Activated naive CD4-positive, alpha-beta T cell treated with anti-CD3 and anti-CD28 coated beads, Interleukin-2, amount 50 U/mL, for 24 hours (primary cell): ENCODE results near the gene PEAK3.
"Not testable (repeated sequence)": the region's sequence is repeated elsewhere in the genome, so short reads cannot be mapped to it uniquely, and the experiment has no call there.

Experiments used
- H3K27ac Mint-ChIP-seq: one replicate; pipeline ENCODE4 v1.8.0; 2021; ENCODE audit warnings: mild to moderate bottlenecking, mixed read lengths
- H3K27me3 Mint-ChIP-seq: one replicate; pipeline ENCODE4 v1.8.0; 2021; ENCODE audit warnings: mixed read lengths
- H3K36me3 Mint-ChIP-seq: one replicate; pipeline ENCODE4 v1.8.0; 2021; ENCODE audit warnings: mixed read lengths
- H3K4me1 Mint-ChIP-seq: one replicate; pipeline ENCODE4 v1.8.0; 2021; ENCODE audit warnings: mixed read lengths
- H3K4me3 Mint-ChIP-seq: one replicate; pipeline ENCODE4 v1.8.0; 2021; ENCODE audit warnings: mild to moderate bottlenecking, mixed read lengths
- H3K9me3 Mint-ChIP-seq: one replicate; pipeline ENCODE4 v1.8.0; 2021; ENCODE audit warnings: mixed read lengths

Gene PEAK3

DNA sequence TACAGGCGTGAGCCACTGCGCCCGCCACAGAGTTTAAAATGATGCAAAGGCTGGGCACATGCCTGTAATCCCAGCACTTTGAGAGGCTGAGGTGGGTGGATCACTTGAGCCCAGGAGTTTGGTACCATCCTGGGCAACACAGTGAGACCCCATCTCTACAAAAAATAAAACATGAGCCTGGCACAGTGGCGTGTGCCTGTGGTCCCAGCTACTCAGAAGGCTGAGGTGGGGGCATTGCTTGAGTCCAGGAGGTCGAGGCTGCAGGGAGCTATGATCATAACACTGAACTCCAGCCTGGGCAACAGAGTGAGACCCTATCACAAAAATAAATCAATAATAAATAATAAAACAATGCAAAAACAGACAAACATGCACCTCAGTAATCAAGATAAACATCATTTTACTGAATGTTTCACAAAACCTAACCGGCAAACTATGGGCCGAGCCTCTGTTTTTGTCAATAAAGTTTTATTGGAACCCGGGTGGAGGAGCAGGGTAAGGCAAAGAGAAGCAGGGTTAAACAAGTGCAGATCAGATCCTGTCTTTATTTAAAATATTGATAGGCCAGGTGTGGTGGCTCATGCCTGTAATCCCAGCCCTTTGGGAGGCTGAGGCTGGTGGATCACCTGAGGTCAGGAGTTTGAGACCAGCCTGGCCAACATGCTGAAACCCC lies 2.0 kb upstream of the PEAK3 start:
- H3K4me3 Mint-ChIP-seq = no peak overlapping the region
- H3K36me3 Mint-ChIP-seq = no peaks in the 10 kb centered on the region
- peaks cover 13% of the 10 kb centered on the region for H3K4me1 Mint-ChIP-seq
- H3K9me3 Mint-ChIP-seq = no peaks in the 10 kb centered on the region
- no peaks in the 10 kb centered on the region for H3K27me3 Mint-ChIP-seq
- peak overlapping the region; percentile 46 for H3K27ac Mint-ChIP-seq

DNA sequence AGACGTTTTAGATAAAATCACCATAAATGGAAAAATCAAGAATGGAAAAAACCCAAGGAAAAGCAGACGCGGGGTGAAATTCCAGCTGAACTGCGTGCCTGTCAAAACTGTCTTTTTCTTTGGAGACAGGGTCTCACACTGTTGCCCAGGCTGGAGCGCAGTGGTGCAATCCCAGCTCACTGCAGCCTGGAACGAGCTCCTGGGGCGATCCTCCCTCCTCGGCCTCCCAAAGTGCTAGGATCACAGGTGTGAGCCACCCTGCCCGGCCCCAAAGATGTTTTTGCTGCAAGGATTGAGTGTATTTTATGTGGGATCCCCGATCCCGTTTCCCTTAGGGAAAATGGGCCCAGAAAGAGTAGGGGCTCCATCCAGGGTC lies 875 bp upstream of the PEAK3 start:
- H3K4me3 Mint-ChIP-seq = peak overlapping the region; percentile 64
- no peaks in the 10 kb centered on the region for H3K36me3 Mint-ChIP-seq
- no peaks in the 10 kb centered on the region for H3K9me3 Mint-ChIP-seq
- H3K4me1 Mint-ChIP-seq = peaks cover 5% of the 10 kb centered on the region
- no peak overlapping the region for H3K27ac Mint-ChIP-seq
- no peaks in the 10 kb centered on the region for H3K27me3 Mint-ChIP-seq

DNA sequence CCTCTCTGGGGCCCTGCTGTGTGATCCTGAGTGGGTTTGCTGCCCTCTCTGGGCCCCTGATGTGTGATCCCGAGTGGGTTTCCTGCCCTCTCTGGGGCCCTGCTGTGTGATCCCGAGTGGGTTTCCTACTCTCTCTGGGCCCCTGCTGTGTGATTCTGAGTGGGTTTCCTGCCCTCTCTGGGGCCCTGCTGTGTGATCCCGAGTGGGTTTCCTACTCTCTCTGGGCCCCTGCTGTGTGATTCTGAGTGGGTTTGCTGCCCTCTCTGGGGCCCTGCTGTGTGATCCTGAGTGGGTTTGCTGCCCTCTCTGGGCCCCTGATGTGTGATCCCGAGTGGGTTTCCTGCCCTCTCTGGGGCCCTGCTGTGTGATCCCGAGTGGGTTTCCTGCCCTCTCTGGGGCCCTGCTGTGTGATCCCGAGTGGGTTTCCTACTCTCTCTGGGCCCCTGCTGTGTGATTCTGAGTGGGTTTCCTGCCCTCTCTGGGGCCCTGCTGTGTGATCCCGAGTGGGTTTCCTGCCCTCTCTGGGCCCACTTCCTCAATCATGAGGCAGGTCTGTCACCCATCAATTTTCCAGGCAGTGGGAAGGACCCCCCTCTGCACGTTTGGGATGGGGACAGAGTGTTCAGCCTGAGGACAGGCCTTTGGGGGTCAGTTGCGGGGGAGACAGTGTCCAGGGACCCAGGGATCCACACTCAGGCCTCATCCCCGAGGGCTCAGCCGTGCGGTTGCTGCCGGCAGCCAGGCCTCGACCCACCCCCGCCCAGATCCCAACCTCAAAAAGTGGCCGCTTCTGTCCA lies 512 bp downstream of the PEAK3 start:
- not testable (repeated sequence) for H3K27ac Mint-ChIP-seq

GRCh38 chr19:2280633-2281264 lies 1.2 kb downstream of the PEAK3 start:
- H3K36me3 Mint-ChIP-seq = no peaks in the 10 kb centered on the region
- H3K27me3 Mint-ChIP-seq = no peaks in the 10 kb centered on the region
- H3K4me3 Mint-ChIP-seq = no peak overlapping the region
- H3K4me1 Mint-ChIP-seq = peaks cover 5% of the 10 kb centered on the region
- no peak overlapping the region for H3K27ac Mint-ChIP-seq
- no peaks in the 10 kb centered on the region for H3K9me3 Mint-ChIP-seq

More for the DNA sequence above, 512 bp downstream of the PEAK3 start:
- H3K36me3 Mint-ChIP-seq, H3K27me3 Mint-ChIP-seq, H3K9me3 Mint-ChIP-seq, H3K4me1 Mint-ChIP-seq: not testable (repeated sequence)
- peak overlapping the region; percentile 72 for H3K4me3 Mint-ChIP-seq

DNA sequence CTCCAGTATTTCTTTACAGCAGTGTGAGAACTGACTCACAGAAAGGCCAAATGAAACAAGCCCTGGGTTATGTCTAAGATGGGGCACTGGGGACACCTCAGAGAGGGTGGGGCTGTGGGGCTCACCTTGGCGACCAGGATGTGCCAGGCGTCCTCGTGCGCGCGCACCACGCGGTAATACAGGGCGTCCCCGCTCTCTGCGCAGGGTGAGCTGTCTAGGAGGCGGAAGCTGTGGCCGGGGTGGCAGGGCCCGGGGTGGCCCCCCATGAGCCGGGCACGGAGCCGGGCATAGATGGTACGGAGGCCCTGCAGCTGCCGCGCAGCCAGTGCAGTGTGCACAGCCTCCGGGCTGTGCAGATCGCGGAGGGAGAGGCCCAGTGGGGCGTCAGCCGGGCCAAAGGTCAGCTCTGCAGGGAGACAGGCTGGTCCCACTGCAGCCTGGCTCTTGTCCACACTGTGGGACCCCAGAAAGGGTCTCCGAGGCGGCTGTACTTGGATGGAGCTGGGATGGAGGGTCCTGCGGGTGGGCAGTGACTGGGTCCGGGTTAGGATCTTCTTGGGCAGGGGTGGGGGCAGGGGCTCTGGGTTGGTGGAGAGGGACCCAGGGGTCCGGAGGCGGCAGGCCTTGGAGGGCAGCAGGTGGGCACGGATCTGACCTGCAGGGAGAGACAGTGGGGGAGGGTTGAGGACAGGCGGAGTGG lies 3.4 kb downstream of the PEAK3 start:
- no peak overlapping the region for H3K27ac Mint-ChIP-seq
- H3K36me3 Mint-ChIP-seq = peaks cover 3% of the 10 kb centered on the region
- peaks cover 19% of the 10 kb centered on the region for H3K4me1 Mint-ChIP-seq
- no peaks in the 10 kb centered on the region for H3K27me3 Mint-ChIP-seq
- no peak overlapping the region for H3K4me3 Mint-ChIP-seq
- no peaks in the 10 kb centered on the region for H3K9me3 Mint-ChIP-seq

- Mint-ChIP-seq H3K27ac (no peak overlapping the region), H3K9me3 (no peaks in the 10 kb centered on the region), H3K27me3 (no peaks in the 10 kb centered on the region), H3K4me3 (no peak overlapping the region), H3K36me3 (peaks cover 6% of the 10 kb centered on the region), H3K4me1 (peaks cover 20% of the 10 kb centered on the region)
These were observed 4.8 kb downstream of the PEAK3 start for GRCh38 chr19:2277138-2277537.

- Mint-ChIP-seq H3K9me3 (no peaks in the 10 kb centered on the region), H3K27me3 (no peaks in the 10 kb centered on the region), H3K4me3 (no peak overlapping the region), H3K27ac (peak overlapping the region; percentile 23), H3K4me1 (peaks cover 24% of the 10 kb centered on the region), H3K36me3 (peaks cover 9% of the 10 kb centered on the region)
These were observed 5.5 kb downstream of the PEAK3 start for GRCh38 chr19:2276429-2276986.

- Mint-ChIP-seq H3K36me3 (peaks cover 11% of the 10 kb centered on the region), H3K9me3 (no peaks in the 10 kb centered on the region), H3K27ac (no peak overlapping the region), H3K4me3 (no peak overlapping the region), H3K4me1 (peaks cover 25% of the 10 kb centered on the region), H3K27me3 (no peaks in the 10 kb centered on the region)
These were observed 6.2 kb downstream of the PEAK3 start for GRCh38 chr19:2275588-2276428.

DNA sequence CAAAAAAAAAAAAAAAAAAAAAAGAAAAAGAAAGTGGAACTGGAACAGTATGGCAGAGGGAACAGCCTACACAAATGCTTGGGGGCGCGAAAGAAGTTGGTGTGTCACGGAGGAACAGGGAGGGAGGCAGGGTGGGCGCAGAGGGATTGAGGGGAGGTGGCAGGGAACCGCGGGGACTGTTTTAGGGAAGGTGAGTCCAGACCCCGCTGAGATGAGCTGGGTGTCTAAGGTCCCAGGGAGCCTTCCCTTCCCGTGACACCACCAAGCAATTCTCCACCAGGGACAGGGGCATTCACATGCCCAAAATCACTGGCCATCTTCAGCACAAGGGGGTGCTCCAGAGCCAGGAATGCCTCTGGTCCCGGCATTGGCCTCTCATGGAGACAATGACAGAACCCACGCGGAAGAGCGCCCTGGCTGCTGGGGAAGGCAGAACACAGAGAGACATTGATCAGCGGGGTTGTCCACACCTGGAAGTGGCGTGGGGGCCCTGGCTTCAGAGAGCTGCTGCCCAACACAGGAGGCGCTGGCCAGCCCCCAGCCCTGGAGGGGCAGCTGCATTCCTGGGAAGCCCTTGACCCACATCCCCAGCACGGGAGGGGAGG lies 6.9 kb downstream of the PEAK3 start:
- H3K27ac Mint-ChIP-seq = peak overlapping the region; percentile 87
- no peaks in the 10 kb centered on the region for H3K9me3 Mint-ChIP-seq
- no peaks in the 10 kb centered on the region for H3K27me3 Mint-ChIP-seq
- H3K4me1 Mint-ChIP-seq = peaks cover 25% of the 10 kb centered on the region
- H3K36me3 Mint-ChIP-seq = peaks cover 11% of the 10 kb centered on the region
- H3K4me3 Mint-ChIP-seq = peak overlapping the region; percentile 7

DNA sequence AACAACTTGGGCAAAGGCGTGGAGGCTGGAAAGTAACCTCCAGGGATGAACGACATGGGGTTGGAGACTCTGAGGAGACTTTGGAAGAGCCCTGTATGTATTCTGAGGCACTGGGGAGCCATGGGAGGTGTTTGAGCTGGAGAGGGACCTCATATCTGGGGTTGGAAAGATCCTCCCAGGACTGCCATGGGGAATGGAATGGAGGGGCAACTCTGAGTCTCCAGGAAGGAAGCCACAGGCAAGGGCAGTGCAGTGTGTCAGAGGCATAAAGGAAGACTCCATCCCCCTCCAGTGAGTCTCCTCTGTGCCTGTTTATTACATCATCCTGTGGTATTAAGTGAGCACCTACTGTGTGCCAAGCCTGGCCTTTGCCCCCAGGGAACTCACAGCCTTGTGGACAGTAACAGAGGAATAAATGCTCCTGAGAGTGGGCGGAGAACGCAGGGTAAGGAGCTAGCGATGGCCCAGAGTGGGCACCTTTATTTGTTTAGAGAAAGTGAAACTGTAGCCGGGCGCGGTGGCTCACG lies 7.7 kb downstream of the PEAK3 start:
- Mint-ChIP-seq H3K9me3 (no peaks in the 10 kb centered on the region), H3K4me1 (peaks cover 25% of the 10 kb centered on the region), H3K36me3 (peaks cover 11% of the 10 kb centered on the region), H3K27me3 (no peaks in the 10 kb centered on the region), H3K27ac (peak overlapping the region; percentile 90), H3K4me3 (peak overlapping the region; percentile 82)

- Mint-ChIP-seq H3K27ac (peak overlapping the region; percentile 90), H3K9me3 (no peaks in the 10 kb centered on the region), H3K4me1 (peaks cover 26% of the 10 kb centered on the region)
These were observed 8.4 kb downstream of the PEAK3 start for GRCh38 chr19:2273356-2274184.

DNA sequence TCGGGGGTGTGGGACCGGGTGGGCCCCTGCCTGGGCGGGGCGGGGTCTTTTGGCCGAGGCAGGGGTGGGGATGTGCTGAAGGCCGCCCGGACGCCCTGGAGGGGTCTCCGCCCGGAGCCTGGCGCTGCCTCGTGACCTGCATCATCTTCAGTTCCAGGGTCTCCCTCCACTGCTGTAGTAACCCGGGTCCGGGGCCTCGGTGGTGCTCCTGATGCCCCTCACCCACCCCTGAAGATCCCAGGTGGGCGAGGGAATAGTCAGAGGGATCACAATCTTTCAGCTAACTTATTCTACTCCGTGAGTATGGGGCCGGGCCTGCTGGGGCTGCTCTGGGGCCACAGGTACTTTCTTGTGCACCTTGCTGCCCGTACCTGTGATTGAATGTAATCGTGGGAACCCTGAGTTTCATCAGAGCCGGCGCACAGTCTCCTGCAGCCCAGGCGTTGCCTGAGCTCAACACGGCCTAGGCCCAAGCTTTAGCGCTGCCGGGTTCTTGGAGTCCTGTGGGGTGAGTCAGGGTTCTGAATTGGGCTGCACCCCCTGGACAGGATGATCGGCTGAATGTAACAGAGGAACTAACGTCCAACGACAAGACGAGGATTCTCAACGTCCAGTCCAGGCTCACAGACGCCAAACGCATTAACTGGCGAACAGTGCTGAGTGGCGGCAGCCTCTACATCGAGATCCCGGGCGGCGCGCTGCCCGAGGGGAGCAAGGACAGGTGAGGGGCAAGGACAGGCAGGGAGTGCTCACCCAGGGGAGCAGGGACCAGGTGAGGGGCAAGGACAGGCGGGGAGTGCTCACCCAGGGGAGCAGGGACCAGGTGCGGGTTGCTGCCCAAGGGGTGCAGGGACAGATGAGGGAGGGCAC lies 10.5 kb downstream of the PEAK3 start:
- Mint-ChIP-seq H3K9me3 (no peaks in the 10 kb centered on the region), H3K36me3 (peaks cover 11% of the 10 kb centered on the region), H3K27ac (peak overlapping the region; percentile 89), H3K4me3 (peak overlapping the region; percentile 89), H3K27me3 (no peaks in the 10 kb centered on the region), H3K4me1 (peaks cover 33% of the 10 kb centered on the region)

More at GRCh38 chr19:2273356-2274184, 8.4 kb downstream of the PEAK3 start:
- peak overlapping the region; percentile 82 for H3K4me3 Mint-ChIP-seq
- H3K27me3 Mint-ChIP-seq = no peaks in the 10 kb centered on the region
- H3K36me3 Mint-ChIP-seq = peaks cover 11% of the 10 kb centered on the region
